HG03103 (cell line): ENCODE data around the gene SF1.

ENCODE experiments used
- ATAC-seq: cut with Tn5 transposase; IDR thresholded peaks from one replicate; pipeline ENCODE4 v1.9.1; 2021; ENCODE audit warnings: low read depth; ENCODE audit not compliant: unreplicated experiment

Gene SF1

DNA sequence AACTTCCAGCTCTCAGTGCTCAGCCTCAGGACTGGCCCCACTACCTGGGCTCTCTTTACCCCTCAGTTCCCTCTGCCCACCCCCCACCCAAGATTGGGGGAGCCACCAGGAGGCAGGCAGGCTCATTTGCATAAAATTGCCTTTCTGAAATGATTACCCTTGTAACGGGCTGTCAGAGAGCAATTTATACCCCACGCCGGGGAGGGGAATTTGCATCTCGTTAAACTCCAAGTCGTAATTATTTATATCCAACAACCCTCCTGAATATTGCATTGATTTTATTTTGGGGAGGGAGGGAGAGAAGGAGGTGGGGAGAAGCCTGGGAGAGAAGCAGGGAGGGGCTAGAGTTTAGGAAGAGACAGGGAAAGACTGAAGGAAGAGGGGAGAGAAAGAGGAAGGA lies 63.7 kb downstream of the SF1 start:
- ATAC-seq = no peak
